Smooth muscle cell (in vitro differentiated cells): Measurements from ENCODE around the gene NDUFS6. TPM values are rescaled to one million over a fixed set of nuclear protein-coding genes. Genes with fewer than 3 reads are reported as not detected.

Experiments
- DNase-seq: peaks from one replicate; lab custom pipeline; 2025; ENCODE audit not compliant: unreplicated experiment; lab: John Stamatoyannopoulos, UW
- H2AFZ ChIP-seq: fragments of 200-600 bp; sonication (generic); 2 replicates; pipeline ENCODE4 v1.6.0; 2016; ENCODE audit warnings: antibody characterized with exemption, low read depth, mild to moderate bottlenecking
- H3F3A ChIP-seq: fragments of 200-600 bp; sonication (generic); 2 replicates; pipeline ENCODE4 v1.6.0; 2017; ENCODE audit warnings: antibody characterized with exemption, low read depth
- H3K27ac ChIP-seq: fragments of 200-600 bp; sonication (generic); 2 replicates; pipeline ENCODE4 v1.5.1; 2016; ENCODE audit warnings: low read depth, mild to moderate bottlenecking
- H3K27me3 ChIP-seq: fragments of 200-600 bp; sonication (generic); 2 replicates; pipeline ENCODE4 v1.6.1; 2016; ENCODE audit warnings: low read depth, mild to moderate bottlenecking
- H3K36me3 ChIP-seq: fragments of 200-600 bp; sonication (generic); 2 replicates; pipeline ENCODE4 v1.5.1; 2016; ENCODE audit warnings: low read depth
- H3K4me1 ChIP-seq: fragments of 200-600 bp; sonication (generic); 2 replicates; pipeline ENCODE4 v1.5.1; 2016; ENCODE audit warnings: low read depth
- H3K4me2 ChIP-seq: fragments of 200-600 bp; sonication (generic); 2 replicates; pipeline ENCODE4 v1.6.0; 2016; ENCODE audit warnings: mild to moderate bottlenecking
- H3K4me3 ChIP-seq: fragments of 200-600 bp; sonication (generic); 2 replicates; pipeline ENCODE4 v1.5.1; 2016; ENCODE audit warnings: mild to moderate bottlenecking
- H3K79me2 ChIP-seq: fragments of 200-600 bp; sonication (generic); 2 replicates; pipeline ENCODE4 v1.6.0; 2016; ENCODE audit warnings: low read depth, mild to moderate bottlenecking
- H3K9ac ChIP-seq: fragments of 200-600 bp; sonication (generic); 2 replicates; pipeline ENCODE4 v1.6.0; 2016; ENCODE audit warnings: low read depth
- H3K9me3 ChIP-seq: fragments of 200-600 bp; sonication (generic); replicated peaks from 2 replicates; pipeline ENCODE4 v1.5.1; 2016; ENCODE audit warnings: low read depth
- H4K20me1 ChIP-seq: fragments of 200-600 bp; sonication (generic); 2 replicates; pipeline ENCODE4 v1.6.0; 2016; ENCODE audit warnings: low read depth
- WGBS: methylation state at CpG from one replicate; pipeline ENCODE4 v1.1.7; 2016; ENCODE audit warnings: low lambda C conversion rate; 5-methylcytosine and 5-hydroxymethylcytosine counted together
- polyA plus RNA-seq: library from polyadenylated mRNA; unstranded; fragments of >200 nt; fragmentation: Nextera tagmentation; extraction: Ambion mirVana; gene quantifications from 2 replicates; pipeline ENCODE4 v1.2.1, GENCODE V29; 2016
- total RNA-seq: library from RNA; depleted of rRNA; stranded (reverse); fragments of >200 nt; gene quantifications from 2 replicates; pipeline ENCODE4 v1.2.3, GENCODE V29; 2014
- TF ChIP-seq, protein P1 (sequence below): fragments of 200-600 bp; sonication (generic); IDR thresholded peaks from 2 replicates; pipeline ENCODE4 v1.5.1; 2017; ENCODE audit warnings: borderline replicate concordance, mild to moderate bottlenecking, antibody characterized with exemption; ENCODE audit not compliant: insufficient read depth, poor library complexity, severe bottlenecking

NDUFS6 gene
- total and polyA plus RNA-seq, 2 experiments from 2014 or later, result 50.8 to 146 TPM

DNA sequence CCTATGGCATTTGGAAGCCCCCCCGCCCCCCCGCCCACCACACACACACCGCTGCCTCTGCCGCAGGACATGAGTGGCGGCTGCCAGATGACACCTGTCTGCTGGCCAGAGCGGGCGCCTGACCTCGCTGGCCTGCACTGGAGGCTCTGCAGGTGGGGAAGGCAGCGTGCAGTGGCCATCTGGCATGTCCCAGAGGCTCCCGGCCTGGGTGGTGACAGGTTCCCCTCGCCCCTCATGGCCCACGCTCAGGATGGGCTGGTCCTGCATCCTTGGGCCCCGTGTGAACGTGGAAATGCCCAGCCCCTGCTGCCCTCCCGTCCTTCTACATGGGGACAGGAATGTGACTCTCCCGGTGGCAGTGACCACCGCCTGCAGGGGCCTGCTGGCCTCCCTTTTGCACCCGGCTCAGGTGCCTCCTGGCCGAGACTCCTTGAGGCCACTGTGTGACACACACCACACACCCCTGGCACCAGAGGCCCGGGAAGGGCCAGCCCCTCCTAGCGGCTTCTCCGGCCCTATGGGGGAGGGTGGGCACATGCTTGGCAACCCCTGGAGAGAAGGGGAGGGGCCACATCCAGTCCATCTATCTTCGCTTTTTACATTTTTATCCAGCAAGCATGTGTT, 51.2 kb downstream of the NDUFS6 start:
- H3K79me2 ChIP-seq, result no peaks in the 10 kb centered on the region
- TF ChIP-seq, protein P1, sequence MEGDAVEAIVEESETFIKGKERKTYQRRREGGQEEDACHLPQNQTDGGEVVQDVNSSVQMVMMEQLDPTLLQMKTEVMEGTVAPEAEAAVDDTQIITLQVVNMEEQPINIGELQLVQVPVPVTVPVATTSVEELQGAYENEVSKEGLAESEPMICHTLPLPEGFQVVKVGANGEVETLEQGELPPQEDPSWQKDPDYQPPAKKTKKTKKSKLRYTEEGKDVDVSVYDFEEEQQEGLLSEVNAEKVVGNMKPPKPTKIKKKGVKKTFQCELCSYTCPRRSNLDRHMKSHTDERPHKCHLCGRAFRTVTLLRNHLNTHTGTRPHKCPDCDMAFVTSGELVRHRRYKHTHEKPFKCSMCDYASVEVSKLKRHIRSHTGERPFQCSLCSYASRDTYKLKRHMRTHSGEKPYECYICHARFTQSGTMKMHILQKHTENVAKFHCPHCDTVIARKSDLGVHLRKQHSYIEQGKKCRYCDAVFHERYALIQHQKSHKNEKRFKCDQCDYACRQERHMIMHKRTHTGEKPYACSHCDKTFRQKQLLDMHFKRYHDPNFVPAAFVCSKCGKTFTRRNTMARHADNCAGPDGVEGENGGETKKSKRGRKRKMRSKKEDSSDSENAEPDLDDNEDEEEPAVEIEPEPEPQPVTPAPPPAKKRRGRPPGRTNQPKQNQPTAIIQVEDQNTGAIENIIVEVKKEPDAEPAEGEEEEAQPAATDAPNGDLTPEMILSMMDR, result no peak
- H3K27me3 ChIP-seq, result peaks cover 70% of the 10 kb centered on the region
- H3K9ac ChIP-seq, result no peak overlapping the region
- H3K27ac ChIP-seq, result no peak overlapping the region
- peaks cover 12% of the 10 kb centered on the region for H3K4me1 ChIP-seq
- no peak overlapping the region for H3K4me2 ChIP-seq
- H3K4me3 ChIP-seq, result no peak overlapping the region
- WGBS, result 79% methylated on average over 21 of the region's 23 CpGs
- no peak overlapping the region for H2AFZ ChIP-seq
- no peaks in the 10 kb centered on the region for H3F3A ChIP-seq
- H4K20me1 ChIP-seq, result no peaks in the 10 kb centered on the region
- H3K9me3 ChIP-seq, result no peaks in the 10 kb centered on the region
- DNase-seq, result no peak
- H3K36me3 ChIP-seq, result no peaks in the 10 kb centered on the region

DNA sequence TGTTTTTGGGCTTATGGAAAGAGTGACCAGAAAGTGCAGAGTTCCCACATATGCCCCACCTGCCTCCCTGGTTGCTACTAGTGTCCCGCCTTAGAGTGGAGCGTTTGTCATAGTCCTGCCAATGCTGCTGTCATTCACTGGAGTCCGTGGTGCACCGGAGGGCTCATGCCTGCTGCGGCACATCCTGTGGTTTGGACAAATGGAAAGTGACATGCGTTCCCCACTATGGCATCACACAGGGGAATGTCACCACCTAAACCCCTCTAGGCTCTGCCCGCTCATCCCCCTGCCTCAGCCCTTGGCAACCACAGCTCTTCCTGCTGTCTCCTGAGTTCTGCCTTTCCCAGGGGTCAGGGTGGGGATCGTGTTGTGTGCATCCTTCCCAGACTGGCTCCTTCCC, 52.3 kb downstream of the NDUFS6 start:
- Histone ChIP-seq H3K4me2 (no peak overlapping the region), H3K9ac (no peak overlapping the region), H3K9me3 (no peaks in the 10 kb centered on the region), H3K27me3 (peaks cover 65% of the 10 kb centered on the region), H3K36me3 (no peaks in the 10 kb centered on the region), H3K27ac (no peak overlapping the region), H3K4me1 (peaks cover 12% of the 10 kb centered on the region), H4K20me1 (no peaks in the 10 kb centered on the region), H3K4me3 (no peak overlapping the region), H2AFZ (no peak overlapping the region), H3K79me2 (no peaks in the 10 kb centered on the region), H3F3A (no peaks in the 10 kb centered on the region)
- 88% methylated on average over 8 of the region's 8 CpGs for WGBS
- no peak for DNase-seq
- TF ChIP-seq, protein P1, result no peak

DNA sequence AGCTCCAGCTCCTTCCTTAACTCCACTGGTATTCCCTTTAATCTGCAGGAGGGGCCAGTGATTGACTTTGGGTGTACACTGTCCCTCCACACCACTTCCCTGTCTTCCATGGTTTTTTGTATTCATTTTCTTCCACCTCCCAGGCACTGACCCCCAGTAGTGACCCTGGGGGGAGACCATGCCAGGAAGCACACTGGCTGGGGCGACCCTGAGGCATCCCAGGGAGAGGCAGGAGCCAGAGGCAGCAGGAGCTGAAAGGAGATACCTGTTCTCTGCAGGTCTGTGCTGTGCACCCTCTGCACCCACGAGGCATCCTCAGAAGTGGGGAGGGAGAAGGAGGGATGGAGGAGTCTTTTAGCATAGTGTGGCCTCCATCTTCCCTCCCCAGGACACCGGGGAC, 53.9 kb downstream of the NDUFS6 start:
- Histone ChIP-seq H3K9me3 (no peaks in the 10 kb centered on the region), H3K27me3 (peaks cover 56% of the 10 kb centered on the region), H3K9ac (no peak overlapping the region), H3K4me3 (no peak overlapping the region), H3K36me3 (no peaks in the 10 kb centered on the region), H4K20me1 (no peaks in the 10 kb centered on the region), H3K79me2 (no peaks in the 10 kb centered on the region), H3F3A (no peaks in the 10 kb centered on the region), H2AFZ (no peak overlapping the region), H3K4me2 (no peak overlapping the region), H3K4me1 (peaks cover 12% of the 10 kb centered on the region), H3K27ac (no peak overlapping the region)
- no peak for DNase-seq
- TF ChIP-seq, protein P1, result no peak
- 73% methylated on average over 3 of the region's 3 CpGs for WGBS

DNA sequence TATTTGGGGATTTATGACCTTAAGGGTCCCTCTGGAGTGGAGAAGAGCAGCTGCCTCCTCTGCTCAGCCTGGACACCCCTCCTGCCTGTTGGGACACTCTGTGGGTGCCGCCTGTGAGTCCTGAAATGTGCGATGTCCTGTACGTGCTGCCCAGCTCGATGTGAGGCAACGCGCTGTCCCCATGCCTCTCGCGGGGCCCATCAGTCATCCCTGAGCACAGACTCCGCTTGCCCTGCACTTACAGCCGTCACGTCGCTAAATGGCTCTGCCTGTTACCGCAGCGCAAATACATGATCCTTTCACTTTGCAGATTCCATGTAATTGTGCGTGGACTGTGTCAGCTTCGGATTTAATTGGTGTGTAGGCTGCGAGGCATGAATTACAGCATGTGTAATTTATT, 54.4 kb downstream of the NDUFS6 start:
- Histone ChIP-seq H3K27ac (no peak overlapping the region), H3K4me3 (no peak overlapping the region), H3K4me2 (no peak overlapping the region), H2AFZ (no peak overlapping the region), H3F3A (no peaks in the 10 kb centered on the region), H3K4me1 (peaks cover 11% of the 10 kb centered on the region), H3K36me3 (no peaks in the 10 kb centered on the region), H3K9me3 (no peaks in the 10 kb centered on the region), H4K20me1 (no peaks in the 10 kb centered on the region), H3K79me2 (no peaks in the 10 kb centered on the region), H3K27me3 (peaks cover 51% of the 10 kb centered on the region), H3K9ac (no peak overlapping the region)
- TF ChIP-seq, protein P1, result no peak
- 92% methylated on average over 17 of the region's 17 CpGs for WGBS
- DNase-seq, result no peak
